DND-41 (cell line): ENCODE results near the gene JMJD1C.

ENCODE experiments used
- CTCF ChIP-seq: IDR thresholded peaks from 2 replicates; pipeline ENCODE4 v1.5.1; 2012; ENCODE audit warnings: borderline replicate concordance, low read length, moderate library complexity, mild to moderate bottlenecking; ENCODE audit not compliant: poor library complexity, severe bottlenecking; ENCODE audit errors: extremely low read depth
- EZH2 ChIP-seq: IDR thresholded peaks from 3 replicates; pipeline ENCODE4 v1.6.1; 2012; ENCODE audit warnings: borderline replicate concordance, low read depth, mild to moderate bottlenecking, moderate library complexity, low read length, inconsistent platforms; ENCODE audit not compliant: severe bottlenecking

- TF ChIP-seq CTCF (no peak), EZH2 (no peak)
Measured at GRCh38 chr10:63246356-63246755, 219.4 kb downstream of the JMJD1C start.
